ENCODE data around the gene DTD1. TPM values are rescaled to one million over a fixed set of nuclear protein-coding genes. Genes with fewer than 3 reads are reported as not detected.

DTD1 gene
- total and polyA plus RNA-seq, 3 donors from 2014 or later: 34.6 to 41.6 (median 39.9) TPM

DNA sequence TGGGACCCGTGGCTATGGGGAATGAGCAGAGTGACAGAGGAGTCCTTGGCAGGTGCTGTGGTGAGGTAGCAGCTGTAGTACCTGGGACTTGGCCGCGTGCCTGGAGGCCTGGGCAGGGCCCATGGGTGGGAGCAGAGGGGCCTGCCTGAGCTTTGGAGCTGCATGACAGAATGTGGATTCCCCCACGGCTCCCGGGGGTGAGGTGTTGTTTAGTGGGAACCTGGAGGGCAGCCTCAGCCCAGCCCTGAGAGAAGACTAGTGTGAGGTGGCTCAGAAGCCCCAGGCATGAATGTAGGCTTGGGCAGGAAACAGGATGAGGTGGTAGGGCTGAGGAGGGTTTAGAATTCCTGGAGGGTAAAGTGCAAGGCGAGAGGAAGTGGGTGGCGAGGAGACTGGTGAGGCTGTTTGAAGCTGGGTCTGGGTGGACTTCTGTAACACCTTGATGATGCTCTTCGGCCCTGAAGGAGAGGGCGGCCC is 139.2 kb downstream of the DTD1 start:
- Histone ChIP-seq H3K36me3 (ENCODE audit: low read depth, missing control alignments) (no peaks in the 10 kb centered on the region), H3K27me3 (no peaks in the 10 kb centered on the region), H3K9me3 (no peaks in the 10 kb centered on the region), H3K27ac (no peak overlapping the region), H3K4me3 (no peak overlapping the region), H3K4me1 (peaks cover 2% of the 10 kb centered on the region)
- 88 to 91% methylated on average over 8 to 9 of the region's 9 CpGs for WGBS, 2 donors
- no peak for DNase-seq
- TF ChIP-seq CTCF (IDR thresholded peaks at IDR 0.05) (no peak), POLR2A (IDR thresholded peaks at IDR 0.05) (no peak)
- intact Hi-C loops (cut with DNase I; ENCODE audit: low total_unique reads): no loop called here

DNA sequence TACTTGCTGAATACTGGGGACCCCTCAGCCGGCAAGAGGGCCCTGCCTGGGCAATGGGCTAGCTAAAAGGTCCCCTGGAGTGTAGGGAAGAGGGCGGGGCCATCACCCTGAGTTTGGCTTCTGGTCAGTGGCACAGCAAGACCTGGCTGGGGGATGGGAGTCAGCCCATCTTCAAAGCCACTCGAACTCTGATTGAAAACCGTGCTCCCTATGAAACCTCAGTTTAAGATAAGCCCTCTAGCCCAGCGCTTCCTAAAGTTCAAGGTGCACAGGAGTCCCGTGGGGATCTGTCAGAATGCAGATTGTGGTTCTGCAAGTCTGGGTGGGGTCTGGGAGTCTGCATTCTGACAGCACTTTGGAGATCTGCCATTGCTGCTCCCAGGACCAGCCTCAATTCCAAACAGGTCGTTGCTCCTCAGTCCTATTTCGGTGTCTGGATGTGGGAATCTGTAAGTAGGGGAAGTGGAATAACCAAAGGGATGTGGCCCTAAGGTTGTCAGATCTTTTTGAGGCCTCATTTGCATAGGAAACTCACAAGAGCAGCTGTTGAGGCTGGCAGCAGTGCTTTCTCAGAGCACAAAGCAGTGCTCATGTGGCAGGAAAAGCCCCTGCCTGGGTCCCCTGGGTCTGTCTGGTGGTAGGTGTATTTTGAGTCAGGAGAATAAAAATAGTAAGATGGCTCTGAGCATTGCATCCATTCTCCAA is 140.5 kb downstream of the DTD1 start:
- Histone ChIP-seq H3K4me1 (no peaks in the 10 kb centered on the region), H3K36me3 (ENCODE audit: low read depth, missing control alignments) (no peaks in the 10 kb centered on the region), H3K27ac (no peak overlapping the region), H3K27me3 (no peaks in the 10 kb centered on the region), H3K4me3 (no peak overlapping the region), H3K9me3 (no peaks in the 10 kb centered on the region)
- WGBS, 2 donors: 73 to 76% methylated on average over 8 of the region's 8 CpGs
- no peak for TF ChIP-seq POLR2A (IDR thresholded peaks at IDR 0.05)
- TF ChIP-seq CTCF (IDR thresholded peaks at IDR 0.05): no peak
- DNase-seq: no peak
- intact Hi-C loops (cut with DNase I; ENCODE audit: low total_unique reads): no loop called here

DNA sequence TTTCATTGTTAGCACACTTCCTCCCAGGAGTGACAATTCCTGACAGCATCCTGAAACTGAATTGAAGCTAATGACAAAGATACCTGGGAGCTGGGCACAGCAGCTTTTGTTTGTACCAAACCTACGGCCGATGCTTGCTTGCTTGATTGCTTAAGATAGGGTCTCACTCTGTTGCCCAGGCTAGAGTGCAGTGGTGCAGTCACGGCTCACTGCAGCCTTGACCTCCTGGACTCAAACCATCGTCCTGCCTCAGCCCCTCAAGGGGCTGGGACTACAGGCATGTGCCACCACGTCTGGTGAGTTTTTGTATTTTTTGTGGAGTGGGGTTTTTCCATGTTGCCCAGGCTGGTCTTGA is 141.0 kb downstream of the DTD1 start:
- TF ChIP-seq CTCF (IDR thresholded peaks at IDR 0.05) (no peak), POLR2A (IDR thresholded peaks at IDR 0.05) (no peak)
- Histone ChIP-seq H3K4me3 (no peak overlapping the region), H3K9me3 (no peaks in the 10 kb centered on the region), H3K36me3 (ENCODE audit: low read depth, missing control alignments) (no peaks in the 10 kb centered on the region), H3K27me3 (no peaks in the 10 kb centered on the region), H3K4me1 (no peaks in the 10 kb centered on the region), H3K27ac (no peak overlapping the region)
- 88 to 89% methylated on average over 5 of the region's 5 CpGs for WGBS, 2 donors
- intact Hi-C loops (cut with DNase I; ENCODE audit: low total_unique reads): no loop called here
- no peak for DNase-seq

DNA sequence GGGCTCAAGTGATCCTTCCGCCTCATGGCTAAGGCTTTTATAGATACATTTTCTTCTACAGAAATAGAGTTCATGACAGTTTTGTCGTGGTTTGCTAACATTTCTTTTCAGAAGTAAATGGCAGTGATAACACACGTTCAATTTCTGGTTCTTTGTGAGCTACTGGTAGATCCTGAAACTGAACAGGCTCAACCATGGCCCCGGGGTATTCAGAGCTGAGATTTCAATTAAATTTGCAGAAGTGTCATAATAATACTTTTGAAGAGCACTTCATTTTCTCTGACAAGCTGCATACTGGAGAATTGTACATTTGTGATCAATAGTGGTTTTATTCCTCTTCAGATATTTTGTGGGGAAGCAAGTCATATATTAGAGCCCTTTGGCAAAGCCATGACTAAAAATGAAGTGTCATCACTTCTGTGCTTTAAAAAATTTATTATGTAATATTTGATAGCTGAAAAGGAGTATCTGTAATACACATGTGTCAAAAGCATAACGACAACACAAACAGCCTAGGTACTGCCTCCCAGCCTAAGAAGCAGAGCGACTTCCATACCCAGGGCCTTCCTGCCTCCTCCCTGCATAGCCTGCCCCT is 141.5 kb downstream of the DTD1 start:
- TF ChIP-seq CTCF (IDR thresholded peaks at IDR 0.05) (no peak), POLR2A (IDR thresholded peaks at IDR 0.05) (no peak)
- Histone ChIP-seq H3K4me3 (no peak overlapping the region), H3K4me1 (no peaks in the 10 kb centered on the region), H3K27ac (no peak overlapping the region), H3K27me3 (no peaks in the 10 kb centered on the region), H3K36me3 (ENCODE audit: low read depth, missing control alignments) (no peaks in the 10 kb centered on the region), H3K9me3 (no peaks in the 10 kb centered on the region)
- intact Hi-C loops (cut with DNase I; ENCODE audit: low total_unique reads): no loop called here
- DNase-seq: no peak
- WGBS, 2 donors: 91 to 95% methylated on average over 6 of the region's 6 CpGs

DNA sequence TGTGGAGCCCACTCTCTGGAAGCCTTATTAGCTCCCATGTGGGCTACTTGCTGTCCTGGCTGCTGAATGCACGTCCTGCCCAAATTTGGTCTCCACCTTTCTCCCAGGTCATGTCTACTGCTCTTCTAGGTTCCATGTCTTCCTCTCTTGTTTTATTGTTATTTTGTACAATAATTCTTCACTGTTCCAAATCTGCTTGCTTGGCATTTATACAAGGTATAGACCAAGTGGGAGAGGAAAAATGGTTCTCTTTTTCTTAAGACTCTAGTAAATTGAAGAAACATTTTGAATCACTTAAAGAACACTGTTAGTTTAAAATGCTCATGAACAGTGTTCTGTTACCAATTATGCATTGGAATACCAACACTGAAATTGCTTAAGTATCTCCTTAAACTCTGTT is 144.1 kb downstream of the DTD1 start:
- no peak overlapping the region for H3K4me3 ChIP-seq
- H3K9me3 ChIP-seq: no peaks in the 10 kb centered on the region
- H3K36me3 ChIP-seq (ENCODE audit: low read depth, missing control alignments): no peaks in the 10 kb centered on the region
- H3K27ac ChIP-seq: no peak overlapping the region
- no peak for TF ChIP-seq POLR2A (IDR thresholded peaks at IDR 0.05)
- TF ChIP-seq CTCF (IDR thresholded peaks at IDR 0.05): no peak
- intact Hi-C loops (cut with DNase I; ENCODE audit: low total_unique reads): no loop called here
- DNase-seq: no peak
- 100% methylated on average over 1 of the region's 1 CpG for WGBS, 2 donors
- no peaks in the 10 kb centered on the region for H3K4me1 ChIP-seq
- H3K27me3 ChIP-seq: no peaks in the 10 kb centered on the region

All from testis (tissue), 3 donors.